Neutrophil (primary cell): Measurements from ENCODE around the gene SLX4IP.

Experiments used
- H3K27ac ChIP-seq: fragments of 200-600 bp; sonication (generic); 2 replicates; pipeline ENCODE4 v1.5.1; 2016; ENCODE audit warnings: mild to moderate bottlenecking, moderate library complexity
- H3K27me3 ChIP-seq: fragments of 200-600 bp; sonication (generic); 2 replicates; pipeline ENCODE4 v1.6.0; 2016; ENCODE audit warnings: mild to moderate bottlenecking
- H3K36me3 ChIP-seq: fragments of 200-600 bp; sonication (generic); 2 replicates; pipeline ENCODE4 v1.5.1; 2017
- H3K4me1 ChIP-seq, 2 experiments: fragments of 200-600 bp in 1 of 2; sonication (generic) in 1 of 2; 1 replicate in 1 of 2; 2 replicates in 1 of 2; pipeline versions ENCODE4 v1.5.1 to v1.6.1; 2013 to 2016; ENCODE audit warnings: low read depth in 1 of 2, low read length in 1 of 2, mild to moderate bottlenecking in 1 of 2, moderate library complexity in 1 of 2; ENCODE audit not compliant: control insufficient read depth in 1 of 2, insufficient read depth in 1 of 2
- H3K4me3 ChIP-seq, 2 experiments: fragments of 200-600 bp in 1 of 2; sonication (generic) in 1 of 2; 1 replicate in 1 of 2; 2 replicates in 1 of 2; pipeline ENCODE4 v1.5.1; 2013 to 2016; ENCODE audit warnings: low read depth in 1 of 2, low read length in 1 of 2, mild to moderate bottlenecking in 1 of 2, moderate library complexity in 1 of 2
- H3K9me3 ChIP-seq: fragments of 200-600 bp; sonication (generic); 2 replicates; pipeline ENCODE4 v1.5.1; 2016
- CTCF ChIP-seq: fragments of 200-600 bp; sonication (generic); IDR thresholded peaks from 2 replicates; pipeline ENCODE4 v1.5.1; 2016; ENCODE audit warnings: antibody characterized with exemption

Gene SLX4IP

GRCh38 chr20:10438217-10438616, 3.1 kb downstream of the SLX4IP start:
- Histone ChIP-seq H3K27me3 (no peaks in the 10 kb centered on the region), H3K4me3 (no peak overlapping the region), H3K36me3 (no peaks in the 10 kb centered on the region), H3K9me3 (no peaks in the 10 kb centered on the region), H3K27ac (no peak overlapping the region), H3K4me1 (peaks cover 10 to 18% of the 10 kb centered on the region in 2 experiments)
- no peak for TF ChIP-seq CTCF

GRCh38 chr20:10443936-10444335, 8.8 kb downstream of the SLX4IP start:
- no peaks in the 10 kb centered on the region for H3K36me3 ChIP-seq
- no peak overlapping the region for H3K27ac ChIP-seq
- no peaks in the 10 kb centered on the region for H3K9me3 ChIP-seq
- H3K4me3 ChIP-seq = no peak overlapping the region
- TF ChIP-seq CTCF = no peak
- no peaks in the 10 kb centered on the region for H3K27me3 ChIP-seq
- H3K4me1 ChIP-seq = peaks cover 5% of the 10 kb centered on the region in 2 experiments

- Histone ChIP-seq H3K4me1 (peaks cover 5% of the 10 kb centered on the region in 2 experiments), H3K27ac (no peak overlapping the region), H3K36me3 (no peaks in the 10 kb centered on the region), H3K9me3 (no peaks in the 10 kb centered on the region), H3K4me3 (no peak overlapping the region), H3K27me3 (no peaks in the 10 kb centered on the region)
- no peak for TF ChIP-seq CTCF
Measured at GRCh38 chr20:10445758-10446157, 10.7 kb downstream of the SLX4IP start.

GRCh38 chr20:10447028-10447427, 11.9 kb downstream of the SLX4IP start:
- H3K27ac ChIP-seq = no peak overlapping the region
- H3K4me1 ChIP-seq = peaks cover 5 to 6% of the 10 kb centered on the region in 2 experiments
- TF ChIP-seq CTCF = no peak
- no peaks in the 10 kb centered on the region for H3K9me3 ChIP-seq
- no peaks in the 10 kb centered on the region for H3K27me3 ChIP-seq
- no peak overlapping the region for H3K4me3 ChIP-seq
- no peaks in the 10 kb centered on the region for H3K36me3 ChIP-seq

GRCh38 chr20:10448270-10449156, 13.4 kb downstream of the SLX4IP start:
- TF ChIP-seq CTCF = no peak
- no peak overlapping the region for H3K27ac ChIP-seq
- H3K9me3 ChIP-seq = no peaks in the 10 kb centered on the region
- no peak overlapping the region for H3K4me3 ChIP-seq
- H3K4me1 ChIP-seq = peaks cover 14 to 19% of the 10 kb centered on the region in 2 experiments
- no peaks in the 10 kb centered on the region for H3K36me3 ChIP-seq
- no peaks in the 10 kb centered on the region for H3K27me3 ChIP-seq
